IPS-18a (cell line): ENCODE results near the gene KRTAP2-4.
"Not testable (repeated sequence)": the region's sequence is repeated elsewhere in the genome, so short reads cannot be mapped to it uniquely, and the experiment has no call there.

ENCODE experiments used
- H3K27ac ChIP-seq: one replicate; pipeline ENCODE4 v1.5.1; 2013; ENCODE audit warnings: low read length
- H3K27me3 ChIP-seq: one replicate; pipeline ENCODE4 v1.6.1; 2013; ENCODE audit warnings: mild to moderate bottlenecking, low read length; ENCODE audit not compliant: control insufficient read depth, insufficient read depth
- H3K36me3 ChIP-seq: one replicate; pipeline ENCODE4 v1.6.1; 2013; ENCODE audit warnings: low read depth, low read length; ENCODE audit not compliant: control insufficient read depth
- H3K4me1 ChIP-seq: one replicate; pipeline ENCODE4 v1.6.1; 2013; ENCODE audit warnings: low read depth, low read length; ENCODE audit not compliant: control insufficient read depth
- H3K4me3 ChIP-seq: one replicate; pipeline ENCODE4 v1.5.1; 2013; ENCODE audit warnings: low read length
- H3K9ac ChIP-seq: one replicate; pipeline ENCODE4 v1.6.1; 2013; ENCODE audit warnings: mild to moderate bottlenecking, low read length, moderate library complexity
- H3K9me3 ChIP-seq: one replicate; pipeline ENCODE4 v1.6.1; 2013; ENCODE audit warnings: low read depth, low read length; ENCODE audit not compliant: control insufficient read depth

KRTAP2-4 gene

GRCh38 chr17:41052566-41052965 lies 13.1 kb downstream of the KRTAP2-4 start:
- H3K27ac ChIP-seq: no peak overlapping the region
- H3K27me3 ChIP-seq: no peaks in the 10 kb centered on the region
- peaks cover 3% of the 10 kb centered on the region for H3K4me1 ChIP-seq
- no peaks in the 10 kb centered on the region for H3K9me3 ChIP-seq
- no peaks in the 10 kb centered on the region for H3K36me3 ChIP-seq
- H3K9ac ChIP-seq: no peak overlapping the region
- H3K4me3 ChIP-seq: no peak overlapping the region

- Histone ChIP-seq H3K36me3 (no peaks in the 10 kb centered on the region), H3K9ac (no peak overlapping the region), H3K4me1 (peaks cover 3% of the 10 kb centered on the region), H3K4me3 (no peak overlapping the region), H3K27ac (no peak overlapping the region), H3K27me3 (no peaks in the 10 kb centered on the region), H3K9me3 (no peaks in the 10 kb centered on the region)
Observed at GRCh38 chr17:41049110-41049509, 16.6 kb downstream of the KRTAP2-4 start.

- no peak overlapping the region for H3K9ac ChIP-seq
- no peak overlapping the region for H3K27ac ChIP-seq
- no peaks in the 10 kb centered on the region for H3K36me3 ChIP-seq
- H3K4me3 ChIP-seq: no peak overlapping the region
- H3K9me3 ChIP-seq: no peaks in the 10 kb centered on the region
- peaks cover 3% of the 10 kb centered on the region for H3K4me1 ChIP-seq
- H3K27me3 ChIP-seq: no peaks in the 10 kb centered on the region
Observed at GRCh38 chr17:41048441-41048840, 17.2 kb downstream of the KRTAP2-4 start.

GRCh38 chr17:41046735-41047465 lies 18.8 kb downstream of the KRTAP2-4 start, which contains the start of gene KRTAP2-1:
TSS of gene KRTAP2-1 (minus strand) at chr17:41047316. CDS start at chr17:41047267, 49 bp downstream.
- H3K4me3 ChIP-seq, H3K9me3 ChIP-seq, H3K27ac ChIP-seq, H3K9ac ChIP-seq, H3K27me3 ChIP-seq, H3K4me1 ChIP-seq, H3K36me3 ChIP-seq: not testable (repeated sequence)

- Histone ChIP-seq H3K27ac (no peak overlapping the region), H3K4me1 (peaks cover 10% of the 10 kb centered on the region), H3K9me3 (no peaks in the 10 kb centered on the region)
Observed at GRCh38 chr17:41042953-41043352, 22.7 kb downstream of the KRTAP2-4 start.

GRCh38 chr17:41040783-41041571 lies 24.7 kb downstream of the KRTAP2-4 start, which contains the start of gene KRTAP1-1:
TSS of gene KRTAP1-1 (minus strand) at chr17:41041450. CDS start at chr17:41041397, 53 bp downstream.
- not testable (repeated sequence) for H3K9ac ChIP-seq, H3K27me3 ChIP-seq, H3K27ac ChIP-seq, H3K36me3 ChIP-seq, H3K4me3 ChIP-seq, H3K9me3 ChIP-seq
- peaks cover 20% of the 10 kb centered on the region for H3K4me1 ChIP-seq

More at GRCh38 chr17:41042953-41043352, 22.7 kb downstream of the KRTAP2-4 start:
- Histone ChIP-seq H3K9ac (no peak overlapping the region), H3K36me3 (no peaks in the 10 kb centered on the region), H3K4me3 (no peak overlapping the region), H3K27me3 (no peaks in the 10 kb centered on the region)

GRCh38 chr17:41037853-41038350 lies 27.8 kb downstream of the KRTAP2-4 start:
- H3K4me3 ChIP-seq: no peak overlapping the region
- no peaks in the 10 kb centered on the region for H3K9me3 ChIP-seq
- H3K9ac ChIP-seq: no peak overlapping the region
- H3K4me1 ChIP-seq: peaks cover 20% of the 10 kb centered on the region
- H3K27ac ChIP-seq: no peak overlapping the region
- H3K27me3 ChIP-seq: no peaks in the 10 kb centered on the region
- H3K36me3 ChIP-seq: no peaks in the 10 kb centered on the region

GRCh38 chr17:41034346-41034935 lies 31.2 kb downstream of the KRTAP2-4 start, which contains the start of gene KRTAP1-3:
TSS of gene KRTAP1-3 (minus strand) at chr17:41034874. CDS start at chr17:41034821, 53 bp downstream.
- H3K4me3 ChIP-seq, H3K9me3 ChIP-seq, H3K36me3 ChIP-seq, H3K27me3 ChIP-seq, H3K9ac ChIP-seq, H3K27ac ChIP-seq: not testable (repeated sequence)
- H3K4me1 ChIP-seq: peaks cover 18% of the 10 kb centered on the region

- no peaks in the 10 kb centered on the region for H3K36me3 ChIP-seq
- no peak within 1 kb of the TSS for H3K27ac ChIP-seq
- no peak within 1 kb of the TSS for H3K4me3 ChIP-seq
- H3K9ac ChIP-seq: no peak within 1 kb of the TSS
- H3K4me1 ChIP-seq: no peaks in the 10 kb centered on the region
- H3K9me3 ChIP-seq: no peaks in the 10 kb centered on the region
- no peaks in the 10 kb centered on the region for H3K27me3 ChIP-seq
Observed at GRCh38 chr17:41029633-41030245, 35.9 kb downstream of the KRTAP2-4 start, which contains the start of gene KRTAP1-4. TSS of gene KRTAP1-4 (minus strand) at chr17:41030195. CDS start at chr17:41030078, 117 bp downstream.

GRCh38 chr17:41026715-41027471 lies 38.8 kb downstream of the KRTAP2-4 start, which contains the start of gene KRTAP1-5:
TSS of gene KRTAP1-5 (minus strand) at chr17:41027208. CDS start at chr17:41027155, 53 bp downstream.
- Histone ChIP-seq H3K27ac (no peak within 1 kb of the TSS), H3K4me3 (no peak within 1 kb of the TSS), H3K9ac (no peak within 1 kb of the TSS)

More at GRCh38 chr17:41026715-41027471, 38.8 kb downstream of the KRTAP2-4 start, which contains the start of gene KRTAP1-5:
- Histone ChIP-seq H3K9me3 (no peaks in the 10 kb centered on the region), H3K36me3 (no peaks in the 10 kb centered on the region), H3K27me3 (no peaks in the 10 kb centered on the region), H3K4me1 (no peaks in the 10 kb centered on the region)
